Measurements from ENCODE around the gene LCN9. TPM values are rescaled to one million over a fixed set of nuclear protein-coding genes. Genes with fewer than 3 reads are reported as not detected.

LCN9 gene
- total RNA-seq, 1 experiment from 2014 or later, result not detected

Other genes starting within 250 kb of the LCN9 start
- gene PPP1R26, start 183.5 kb upstream of the LCN9 start, total RNA-seq (2014; rRNA removed; shearing (Covaris generic)), result 31.9 and 36.2 TPM in 2 replicates
- 106 and 170 TPM in 2 replicates for gene MRPS2, start 162.6 kb upstream of the LCN9 start, total RNA-seq (2014; rRNA removed; shearing (Covaris generic))
- gene LCN1, start 141.9 kb upstream of the LCN9 start, total RNA-seq (2014; rRNA removed; shearing (Covaris generic)), result 0.33 TPM in 1 of 2 replicates, not detected in the other
- 0.24 TPM in 1 of 2 replicates, not detected in the other for gene OBP2A, start 117.2 kb upstream of the LCN9 start, total RNA-seq (2014; rRNA removed; shearing (Covaris generic))
- gene PAEP, start 101.6 kb upstream of the LCN9 start, total RNA-seq (2014; rRNA removed; shearing (Covaris generic)), result 15.7 and 17.5 TPM in 2 replicates
- gene GLT6D1, start 23.8 kb upstream of the LCN9 start, total RNA-seq (2014; rRNA removed; shearing (Covaris generic)), result not detected in 2 replicates
- 0.23 TPM in 1 of 2 replicates, not detected in the other for gene SOHLH1, start 36.2 kb downstream of the LCN9 start, total RNA-seq (2014; rRNA removed; shearing (Covaris generic))
- not detected in 2 replicates for gene KCNT1, start 38.9 kb downstream of the LCN9 start, total RNA-seq (2014; rRNA removed; shearing (Covaris generic))
- gene CAMSAP1, start 244.2 kb downstream of the LCN9 start, total RNA-seq (2014; rRNA removed; shearing (Covaris generic)), result 25.6 and 26.0 TPM in 2 replicates